NT2/D1 (cell line): ENCODE data around the gene ANKFN1.

ENCODE experiments used
- YY1 ChIP-seq: IDR thresholded peaks from 2 replicates; pipeline ENCODE4 v1.6.1; 2011; ENCODE audit not compliant: insufficient read length, insufficient read depth
- ZNF274 ChIP-seq: IDR thresholded peaks from 2 replicates; pipeline ENCODE4 v1.6.1; 2011; ENCODE audit warnings: mild to moderate bottlenecking, low read depth, low read length

- TF ChIP-seq YY1 (no peak), ZNF274 (no peak)
Observed at GRCh38 chr17:56247816-56248215, 94.5 kb downstream of the ANKFN1 start.
